ACC112 (cell line): ENCODE measurements around the gene OR2T11.
"Not testable (repeated sequence)": the region's sequence is repeated elsewhere in the genome, so short reads cannot be mapped to it uniquely, and the experiment has no call there.

Source experiments
- H2AFZ ChIP-seq: fragments of 200-600 bp; sonication (generic); one replicate; pipeline ENCODE4 v1.6.0; 2017; ENCODE audit warnings: antibody characterized with exemption, low read length; ENCODE audit not compliant: unreplicated experiment
- H3K27ac ChIP-seq: fragments of 200-600 bp; sonication (generic); 2 replicates; pipeline ENCODE4 v1.5.1; 2014; ENCODE audit warnings: low read depth, mild to moderate bottlenecking, antibody characterized with exemption, low read length, moderate library complexity
- H3K27me3 ChIP-seq: fragments of 200-600 bp; sonication (generic); 2 replicates; pipeline ENCODE4 v1.6.1; 2014; ENCODE audit warnings: mild to moderate bottlenecking, antibody characterized with exemption, low read length, moderate library complexity, mixed read lengths; ENCODE audit not compliant: insufficient read depth
- H3K36me3 ChIP-seq: fragments of 200-600 bp; sonication (generic); 2 replicates; pipeline ENCODE4 v1.6.1; 2016; ENCODE audit warnings: mild to moderate bottlenecking, antibody characterized with exemption, low read length, moderate library complexity, mixed read lengths; ENCODE audit not compliant: insufficient read depth
- H3K4me1 ChIP-seq: fragments of 200-600 bp; sonication (generic); one replicate; pipeline ENCODE4 v1.6.1; 2016; ENCODE audit warnings: low read length, mixed read lengths; ENCODE audit not compliant: insufficient read depth, unreplicated experiment, control insufficient read depth
- H3K4me3 ChIP-seq: fragments of 200-600 bp; sonication (generic); 2 replicates; pipeline ENCODE4 v1.5.1; 2014; ENCODE audit warnings: mild to moderate bottlenecking, low read depth, low read length
- H3K79me2 ChIP-seq: fragments of 200-600 bp; sonication (generic); one replicate; pipeline ENCODE4 v1.6.0; 2016; ENCODE audit warnings: low read length; ENCODE audit not compliant: control insufficient read depth, unreplicated experiment, insufficient read depth

OR2T11 gene

DNA sequence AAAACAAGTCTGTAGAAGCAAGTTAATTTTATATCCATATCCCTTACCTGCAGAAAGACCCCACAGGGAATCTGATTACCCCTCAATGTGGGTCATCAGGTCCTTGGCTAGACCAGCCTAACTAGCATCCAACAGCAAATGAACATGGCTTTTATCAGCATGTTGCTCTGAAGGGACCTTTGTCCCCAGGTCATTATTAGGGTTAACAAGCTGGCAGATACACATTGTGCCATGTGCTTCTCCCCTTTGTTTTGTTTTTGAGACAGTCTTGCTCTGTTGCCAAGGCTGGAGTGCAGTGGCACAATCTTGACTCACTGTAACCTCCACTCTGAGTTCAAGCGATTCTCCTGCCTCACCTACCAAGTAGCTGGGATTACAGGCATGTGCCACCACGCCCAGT is at the start of gene OR2T11:
Gene OR2T11, minus strand, starts transcription at position 101 of the 400 bp plus-strand sequence. CDS start 7,963 bp downstream, outside the sequence.
- not testable (repeated sequence) for H3K79me2 ChIP-seq, H3K27ac ChIP-seq

DNA sequence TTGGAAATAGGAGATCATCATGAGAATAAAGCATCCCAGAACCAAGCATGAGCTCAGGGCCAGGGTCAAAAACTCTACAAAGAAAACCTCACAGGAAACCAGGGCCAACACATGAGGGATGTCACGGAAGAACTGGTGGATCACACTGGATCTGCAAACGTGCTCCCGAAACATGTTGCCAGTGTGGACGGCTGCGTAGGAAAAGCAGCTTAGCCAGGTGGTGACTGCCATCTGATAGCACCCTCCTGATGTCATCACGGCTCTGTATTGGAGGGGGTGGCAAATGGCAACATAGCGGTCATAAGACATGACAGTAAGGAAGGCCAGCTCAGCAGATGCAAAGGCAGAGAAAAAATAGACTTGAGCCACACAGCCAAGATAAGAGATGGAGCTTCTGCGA is 46.8 kb upstream of the OR2T11 start:
- Histone ChIP-seq H3K27ac (no peak overlapping the region), H2AFZ (no peak overlapping the region), H3K79me2 (no peaks in the 10 kb centered on the region), H3K27me3 (no peaks in the 10 kb centered on the region), H3K4me1 (no peaks in the 10 kb centered on the region), H3K36me3 (no peaks in the 10 kb centered on the region), H3K4me3 (no peak overlapping the region)

More for the DNA sequence above, at the start of gene OR2T11:
- not testable (repeated sequence) for H3K4me3 ChIP-seq, H2AFZ ChIP-seq, H3K27me3 ChIP-seq, H3K4me1 ChIP-seq, H3K36me3 ChIP-seq

DNA sequence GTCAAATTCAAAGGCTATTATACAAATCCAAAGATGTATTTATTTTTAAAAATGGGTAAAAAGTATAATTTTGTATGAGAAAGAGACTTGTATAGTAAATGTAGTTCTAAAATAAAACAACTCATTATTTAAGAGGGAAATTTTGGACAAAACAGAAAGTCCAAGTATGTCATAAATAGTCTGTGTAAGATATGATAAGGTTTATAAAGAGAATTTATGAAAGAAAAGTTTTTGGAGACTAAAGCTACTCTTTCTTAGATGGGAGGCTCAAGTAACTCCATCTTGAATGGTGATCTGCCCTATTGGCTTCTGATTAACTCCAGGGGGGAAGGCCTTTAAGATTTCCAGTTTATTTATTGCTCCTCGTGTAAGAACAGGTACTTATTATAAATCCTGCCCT is 35.1 kb upstream of the OR2T11 start:
- Histone ChIP-seq H2AFZ (no peak overlapping the region), H3K27me3 (no peaks in the 10 kb centered on the region), H3K4me3 (no peak overlapping the region), H3K36me3 (no peaks in the 10 kb centered on the region), H3K79me2 (no peaks in the 10 kb centered on the region), H3K4me1 (no peaks in the 10 kb centered on the region), H3K27ac (no peak overlapping the region)

- not testable (repeated sequence) for H3K4me3 ChIP-seq, H2AFZ ChIP-seq, H3K36me3 ChIP-seq, H3K27ac ChIP-seq, H3K27me3 ChIP-seq, H3K4me1 ChIP-seq, H3K79me2 ChIP-seq
Observed at GRCh38 chr1:248663453-248664328, 28.8 kb upstream of the OR2T11 start.

GRCh38 chr1:248656797-248657196 is 21.9 kb upstream of the OR2T11 start:
- not testable (repeated sequence) for H3K79me2 ChIP-seq, H3K36me3 ChIP-seq, H3K27me3 ChIP-seq, H3K4me3 ChIP-seq, H3K27ac ChIP-seq, H2AFZ ChIP-seq, H3K4me1 ChIP-seq

- not testable (repeated sequence) for H3K79me2 ChIP-seq, H3K27me3 ChIP-seq, H3K4me1 ChIP-seq, H3K4me3 ChIP-seq, H3K27ac ChIP-seq, H3K36me3 ChIP-seq, H2AFZ ChIP-seq
Observed at GRCh38 chr1:248655354-248655753, 20.5 kb upstream of the OR2T11 start, which contains the start of gene OR2T27. TSS of gene OR2T27 (minus strand) at chr1:248655528. CDS start at chr1:248650884, 4,644 bp downstream.

GRCh38 chr1:248648770-248649536 is 14.1 kb upstream of the OR2T11 start:
- not testable (repeated sequence) for H3K27me3 ChIP-seq, H3K4me1 ChIP-seq, H2AFZ ChIP-seq, H3K79me2 ChIP-seq, H3K4me3 ChIP-seq, H3K36me3 ChIP-seq, H3K27ac ChIP-seq

DNA sequence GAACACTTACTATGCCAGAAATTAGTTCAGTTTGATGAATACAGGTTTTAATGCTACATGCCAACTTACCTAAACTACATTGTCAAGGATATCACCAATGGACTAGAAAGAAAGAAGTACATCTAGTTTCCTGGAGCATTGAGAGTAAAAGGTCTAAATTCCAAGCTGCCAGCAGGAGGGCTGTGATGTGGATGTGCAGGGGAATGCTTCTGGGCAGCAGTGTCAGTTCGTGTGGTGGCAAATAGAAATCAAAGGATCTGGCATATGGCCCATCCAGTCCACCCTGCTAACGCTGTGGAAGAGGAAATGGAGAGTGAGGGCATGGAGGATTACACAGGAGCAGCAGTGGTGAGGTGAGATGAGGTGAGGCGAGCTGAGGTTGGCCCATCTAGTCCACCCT is 10.3 kb upstream of the OR2T11 start, which contains the start of gene OR2T35:
Gene OR2T35, minus strand, starts transcription at position 101 of the 400 bp plus-strand sequence. CDS start 6,020 bp downstream, outside the sequence.
- not testable (repeated sequence) for H2AFZ ChIP-seq, H3K79me2 ChIP-seq, H3K36me3 ChIP-seq, H3K4me1 ChIP-seq, H3K4me3 ChIP-seq, H3K27ac ChIP-seq, H3K27me3 ChIP-seq

GRCh38 chr1:248642971-248643651 is 8.2 kb upstream of the OR2T11 start:
- not testable (repeated sequence) for H3K27me3 ChIP-seq, H2AFZ ChIP-seq, H3K79me2 ChIP-seq, H3K4me1 ChIP-seq, H3K4me3 ChIP-seq, H3K36me3 ChIP-seq, H3K27ac ChIP-seq

- H3K27me3 ChIP-seq, H2AFZ ChIP-seq, H3K27ac ChIP-seq, H3K36me3 ChIP-seq, H3K4me1 ChIP-seq, H3K79me2 ChIP-seq, H3K4me3 ChIP-seq: not testable (repeated sequence)
Observed at GRCh38 chr1:248641583-248641982, 6.7 kb upstream of the OR2T11 start.
